ENCODE measurements around the gene FBLN1.
"Not testable (repeated sequence)": the region's sequence is repeated elsewhere in the genome, so short reads cannot be mapped to it uniquely, and the experiment has no call there.

FBLN1 gene

GRCh38 chr22:45502215-45503049 lies at the start of gene FBLN1:
FBLN1 (plus strand) TSS chr22:45502883; CDS start chr22:45502986, 103 bp downstream.
- DNase-seq (ENCODE audit: low read depth in 2 of 2) = no peak

GRCh38 chr22:45453764-45454163 lies 48.9 kb upstream of the FBLN1 start:
- no peak for DNase-seq (ENCODE audit: low read depth in 2 of 2)

- DNase-seq (ENCODE audit: low read depth in 2 of 2) = peak; percentile 87
Measured at GRCh38 chr22:45454275-45454674, 48.4 kb upstream of the FBLN1 start.

- DNase-seq (ENCODE audit: low read depth in 2 of 2) = no peak
Measured at GRCh38 chr22:45455212-45455611, 47.5 kb upstream of the FBLN1 start.

- no peak for DNase-seq (ENCODE audit: low read depth in 2 of 2)
Measured at GRCh38 chr22:45455621-45456020, 47.1 kb upstream of the FBLN1 start.

- DNase-seq (ENCODE audit: low read depth in 2 of 2) = no peak
Measured at GRCh38 chr22:45456811-45457210, 45.9 kb upstream of the FBLN1 start.

- DNase-seq (ENCODE audit: low read depth in 2 of 2) = no peak
Measured at GRCh38 chr22:45458532-45458931, 44.2 kb upstream of the FBLN1 start.

GRCh38 chr22:45459235-45459634 lies 43.4 kb upstream of the FBLN1 start:
- no peak for DNase-seq (ENCODE audit: low read depth in 2 of 2)

- peak; percentile 80 to 82 for DNase-seq (ENCODE audit: low read depth in 2 of 2)
Measured at GRCh38 chr22:45460288-45461109, 42.2 kb upstream of the FBLN1 start.

GRCh38 chr22:45462034-45462655 lies 40.5 kb upstream of the FBLN1 start:
- DNase-seq (ENCODE audit: low read depth in 2 of 2) = no peak

GRCh38 chr22:45463691-45464090 lies 39.0 kb upstream of the FBLN1 start:
- not testable (repeated sequence) for DNase-seq (ENCODE audit: low read depth in 2 of 2)

- no peak for DNase-seq (ENCODE audit: low read depth in 2 of 2)
Measured at GRCh38 chr22:45465633-45466032, 37.0 kb upstream of the FBLN1 start.

- DNase-seq (ENCODE audit: low read depth in 2 of 2) = no peak
Measured at GRCh38 chr22:45468872-45469271, 33.8 kb upstream of the FBLN1 start.

GRCh38 chr22:45469281-45470073 lies 33.2 kb upstream of the FBLN1 start:
- DNase-seq (ENCODE audit: low read depth in 2 of 2) = peak; percentile 59 to 62

- DNase-seq (ENCODE audit: low read depth in 2 of 2) = no peak
Measured at GRCh38 chr22:45470871-45471270, 31.8 kb upstream of the FBLN1 start.

GRCh38 chr22:45472426-45472825 lies 30.3 kb upstream of the FBLN1 start:
- no peak for DNase-seq (ENCODE audit: low read depth in 2 of 2)

- DNase-seq (ENCODE audit: low read depth in 2 of 2) = no peak
Measured at GRCh38 chr22:45473626-45474237, 29.0 kb upstream of the FBLN1 start.

- peak; percentile 88 to 89 for DNase-seq (ENCODE audit: low read depth in 2 of 2)
Measured at GRCh38 chr22:45475063-45475747, 27.5 kb upstream of the FBLN1 start.

GRCh38 chr22:45475851-45476514 lies 26.7 kb upstream of the FBLN1 start:
- DNase-seq (ENCODE audit: low read depth in 2 of 2) = no peak

GRCh38 chr22:45476814-45477213 lies 25.9 kb upstream of the FBLN1 start:
- no peak for DNase-seq (ENCODE audit: low read depth in 2 of 2)
